HEK293 (cell line): ENCODE data around the gene LILRB3.

Experiments used
- CTCF ChIA-PET: fragments of 350-600 bp; formaldehyde crosslinking; extraction: SDS; loops from one replicate; lab custom pipeline; 2021; ENCODE audit warnings: antibody characterized with exemption; lab: Yijun Ruan, JAX
- POLR2A ChIA-PET: fragments of 300-600 bp; formaldehyde crosslinking; extraction: SDS; loops from one replicate; lab custom pipeline; 2020; ENCODE audit warnings: antibody characterized with exemption, inconsistent platforms; lab: Yijun Ruan, JAX
- H3K27ac ChIP-seq: fragments of 200-500 bp; sonication (Bioruptor generic); 2 replicates; pipeline ENCODE4 v1.5.1; 2014; ENCODE audit warnings: low read depth, low read length, control low read depth, inconsistent platforms; ENCODE audit errors: extremely low read depth
- H3K36me3 ChIP-seq, 2 experiments: fragments of 200-500 bp in 1 of 2; sonication (Bioruptor generic) in 1 of 2; 1 replicate in 1 of 2; 2 replicates in 1 of 2; pipeline ENCODE4 v1.5.1; 2014 to 2017; ENCODE audit warnings: inconsistent platforms in 2 of 2, low read length in 2 of 2; ENCODE audit not compliant: control insufficient read depth in 2 of 2, insufficient read depth in 1 of 2
- H3K4me1 ChIP-seq: fragments of 200-500 bp; sonication (Bioruptor generic); 2 replicates; pipeline ENCODE4 v1.5.1; 2014; ENCODE audit warnings: mild to moderate bottlenecking, low read length, inconsistent platforms; ENCODE audit not compliant: control insufficient read depth, insufficient read depth
- H3K4me3 ChIP-seq: 2 replicates; pipeline ENCODE4 v1.5.1; 2011; ENCODE audit warnings: low read depth, mild to moderate bottlenecking, control low read depth, low read length, moderate library complexity
- H3K9me3 ChIP-seq: fragments of 200-500 bp; sonication (Bioruptor generic); 2 replicates; pipeline ENCODE4 v1.5.1; 2014; ENCODE audit warnings: low read depth, low read length, inconsistent platforms; ENCODE audit not compliant: control insufficient read depth, insufficient read depth
- ATF2 ChIP-seq: fragments of 450-650 bp; formaldehyde crosslinking; IDR thresholded peaks from 2 replicates; pipeline ENCODE4 v1.5.1; 2016; ENCODE audit warnings: missing biosample characterization, missing genetic modification characterization, low read depth
- GLIS2 ChIP-seq: fragments of 450-650 bp; formaldehyde crosslinking; IDR thresholded peaks from 2 replicates; pipeline ENCODE4 v1.5.1; 2016; ENCODE audit warnings: missing biosample characterization, missing genetic modification characterization
- HOXA7 ChIP-seq: sonication (generic); formaldehyde crosslinking; IDR thresholded peaks from 2 replicates; pipeline ENCODE4 v1.8.1; 2022; ENCODE audit warnings: missing genetic modification reagents, borderline replicate concordance
- INSM2 ChIP-seq: fragments of 450-650 bp; formaldehyde crosslinking; IDR thresholded peaks from 2 replicates; pipeline ENCODE4 v1.5.1; 2016; ENCODE audit warnings: missing biosample characterization, missing genetic modification characterization
- KLF1 ChIP-seq: fragments of 450-650 bp; formaldehyde crosslinking; IDR thresholded peaks from 2 replicates; pipeline ENCODE4 v1.5.1; 2016; ENCODE audit warnings: missing biosample characterization, missing genetic modification characterization
- KLF17 ChIP-seq: fragments of 450-650 bp; formaldehyde crosslinking; IDR thresholded peaks from 2 replicates; pipeline ENCODE4 v1.5.1; 2016; ENCODE audit warnings: missing biosample characterization, missing genetic modification characterization
- OSR2 ChIP-seq: fragments of 450-650 bp; formaldehyde crosslinking; IDR thresholded peaks from 2 replicates; pipeline ENCODE4 v1.5.1; 2016; ENCODE audit warnings: missing biosample characterization, missing genetic modification characterization
- YY1 ChIP-seq: fragments of 450-650 bp; formaldehyde crosslinking; IDR thresholded peaks from 2 replicates; pipeline ENCODE4 v1.5.1; 2018; ENCODE audit warnings: missing biosample characterization, missing genetic modification characterization
- ZBTB44 ChIP-seq: fragments of 450-650 bp; IDR thresholded peaks from 2 replicates; pipeline ENCODE4 v1.5.1; 2018; ENCODE audit warnings: missing biosample characterization, mild to moderate bottlenecking, missing genetic modification characterization
- ZBTB48 ChIP-seq: fragments of 450-650 bp; formaldehyde crosslinking; IDR thresholded peaks from 2 replicates; pipeline ENCODE4 v1.5.1; 2016; ENCODE audit warnings: missing biosample characterization, missing genetic modification characterization
- ZNF114 ChIP-seq: fragments of 450-650 bp; formaldehyde crosslinking; IDR thresholded peaks from 2 replicates; pipeline ENCODE4 v1.5.0; 2017; ENCODE audit warnings: missing biosample characterization, missing genetic modification characterization
- ZNF121 ChIP-seq: fragments of 450-650 bp; formaldehyde crosslinking; IDR thresholded peaks from 2 replicates; pipeline ENCODE4 v1.5.1; 2016; ENCODE audit warnings: missing biosample characterization, missing genetic modification characterization
- ZNF133 ChIP-seq: fragments of 450-650 bp; formaldehyde crosslinking; IDR thresholded peaks from 2 replicates; pipeline ENCODE4 v1.5.1; 2016; ENCODE audit warnings: missing biosample characterization, missing genetic modification characterization
- ZNF202 ChIP-seq: fragments of 450-650 bp; formaldehyde crosslinking; IDR thresholded peaks from 2 replicates; pipeline ENCODE4 v1.5.1; 2016; ENCODE audit warnings: missing biosample characterization, missing genetic modification characterization, borderline replicate concordance
- ZNF239 ChIP-seq: fragments of 450-650 bp; formaldehyde crosslinking; IDR thresholded peaks from 2 replicates; pipeline ENCODE4 v1.5.1; 2016; ENCODE audit warnings: missing biosample characterization, missing genetic modification characterization
- ZNF24 ChIP-seq: fragments of 450-650 bp; formaldehyde crosslinking; IDR thresholded peaks from 2 replicates; pipeline ENCODE4 v1.5.1; 2016; ENCODE audit warnings: missing biosample characterization, missing genetic modification characterization
- ZNF292 ChIP-seq: fragments of 450-650 bp; formaldehyde crosslinking; IDR thresholded peaks from 2 replicates; pipeline ENCODE4 v1.5.1; 2016; ENCODE audit warnings: low read depth, missing biosample characterization, missing genetic modification characterization, borderline replicate concordance
- ZNF302 ChIP-seq: fragments of 450-650 bp; formaldehyde crosslinking; IDR thresholded peaks from 2 replicates; pipeline ENCODE4 v1.5.1; 2016; ENCODE audit warnings: missing biosample characterization, missing genetic modification characterization, low read depth
- ZNF311 ChIP-seq: fragments of 450-650 bp; formaldehyde crosslinking; IDR thresholded peaks from 2 replicates; pipeline ENCODE4 v1.5.1; 2017; ENCODE audit warnings: missing biosample characterization, missing genetic modification characterization, borderline replicate concordance
- ZNF404 ChIP-seq: fragments of 450-650 bp; formaldehyde crosslinking; IDR thresholded peaks from 2 replicates; pipeline ENCODE4 v1.5.1; 2017; ENCODE audit warnings: missing biosample characterization, missing genetic modification characterization
- ZNF449 ChIP-seq: fragments of 450-650 bp; formaldehyde crosslinking; IDR thresholded peaks from 2 replicates; pipeline ENCODE4 v1.5.1; 2017; ENCODE audit warnings: missing biosample characterization, mild to moderate bottlenecking, missing genetic modification characterization, moderate library complexity
- ZNF544 ChIP-seq: fragments of 450-650 bp; formaldehyde crosslinking; IDR thresholded peaks from 2 replicates; pipeline ENCODE4 v1.5.0; 2017; ENCODE audit warnings: missing biosample characterization, missing genetic modification characterization
- ZNF645 ChIP-seq: fragments of 450-650 bp; formaldehyde crosslinking; IDR thresholded peaks from 2 replicates; pipeline ENCODE4; 2016; ENCODE audit warnings: missing biosample characterization, missing genetic modification characterization
- ZNF677 ChIP-seq: fragments of 450-650 bp; IDR thresholded peaks from 2 replicates; pipeline ENCODE4 v1.5.0; 2018; ENCODE audit warnings: missing biosample characterization, mild to moderate bottlenecking, missing genetic modification characterization, moderate library complexity
- ZNF76 ChIP-seq: fragments of 450-650 bp; formaldehyde crosslinking; IDR thresholded peaks from 2 replicates; pipeline ENCODE4; 2016; ENCODE audit warnings: low read depth, missing biosample characterization, missing genetic modification characterization, borderline replicate concordance
- ZNF768 ChIP-seq: fragments of 450-650 bp; formaldehyde crosslinking; IDR thresholded peaks from 2 replicates; pipeline ENCODE4 v1.5.1; 2018; ENCODE audit warnings: missing biosample characterization, mild to moderate bottlenecking, missing genetic modification characterization
- ZNF777 ChIP-seq: fragments of 450-650 bp; formaldehyde crosslinking; IDR thresholded peaks from 2 replicates; pipeline ENCODE4 v1.5.1; 2017; ENCODE audit warnings: missing biosample characterization, missing genetic modification characterization, borderline replicate concordance
- ZNF837 ChIP-seq: fragments of 450-650 bp; formaldehyde crosslinking; IDR thresholded peaks from 2 replicates; pipeline ENCODE4 v1.5.1; 2016; ENCODE audit warnings: missing biosample characterization, missing genetic modification characterization
- ZSCAN16 ChIP-seq: fragments of 450-650 bp; formaldehyde crosslinking; IDR thresholded peaks from 2 replicates; pipeline ENCODE4 v1.5.1; 2016; ENCODE audit warnings: missing biosample characterization, missing genetic modification characterization

Gene LILRB3

GRCh38 chr19:54189145-54189734 lies 33.6 kb downstream of the LILRB3 start, which contains the start of gene MBOAT7:
TSS of gene MBOAT7 (minus strand) at chr19:54189580. CDS start at chr19:54188508, 1,072 bp downstream.
- H3K9me3 ChIP-seq: no peaks in the 10 kb centered on the region
- H3K27ac ChIP-seq: peak within 1 kb of the TSS; percentile 95
- ChIA-PET POLR2A (interaction anchor here (0.6 to 6.4 kb wide), 21 partner anchors 11 to 651 kb away, joined by 3 to 241 read pairs (median 4); partner anchors contain the start of genes CNOT3, LENG1, LENG8 and LENG9), CTCF (interaction anchor here (0.6 to 3.2 kb wide), 15 partner anchors 9 to 306 kb away, joined by 3 to 28 read pairs (median 5); partner anchors contain the start of gene TMC4)
- H3K4me1 ChIP-seq: peaks cover 14% of the 10 kb centered on the region
- peaks cover 19 to 36% of the 10 kb centered on the region in 2 experiments for H3K36me3 ChIP-seq
- peak within 1 kb of the TSS; percentile 87 for H3K4me3 ChIP-seq
- TF ChIP-seq KLF17 (tag by site-specific recombination) (no peak), ZNF76 (tag by site-specific recombination) (no peak), ZBTB44 (tag by site-specific recombination) (no peak), ZNF202 (no peak), ZNF768 (no peak), ZNF645 (tag by site-specific recombination) (no peak), INSM2 (no peak), YY1 (tag by site-specific recombination) (no peak), ZNF677 (no peak), ZNF311 (no peak), ZNF114 (tag by site-specific recombination) (no peak), OSR2 (tag by site-specific recombination) (no peak), ZNF777 (tag by site-specific recombination) (no peak), ZNF404 (no peak), ZNF302 (tag by site-specific recombination) (no peak), ZBTB48 (no peak), ZNF133 (tag by site-specific recombination) (no peak), ZSCAN16 (tag by site-specific recombination) (no peak), ZNF292 (tag by site-specific recombination) (no peak), HOXA7 (CRISPR knock-in tag) (no peak), ZNF121 (tag by site-specific recombination) (no peak), KLF1 (tag by site-specific recombination) (no peak), GLIS2 (tag by site-specific recombination) (no peak), ZNF449 (peak; percentile 72; the same call in 1 of the 2 replicates), ZNF544 (tag by site-specific recombination) (no peak), ZNF24 (tag by site-specific recombination) (no peak), ZNF239 (tag by site-specific recombination) (no peak), ATF2 (tag by site-specific recombination) (no peak), ZNF837 (tag by site-specific recombination) (no peak)
